PC-3 (cell line): Measurements from ENCODE around the gene SOX6.

Experiments used
- EZH2 ChIP-seq: fragments of 300-600 bp; sonication (generic); IDR thresholded peaks from one replicate; pipeline ENCODE4 v1.6.1; 2017; ENCODE audit warnings: antibody characterized with exemption, mild to moderate bottlenecking, low read length; ENCODE audit not compliant: unreplicated experiment
- TF ChIP-seq, protein P1 (sequence below): fragments of 300-600 bp; sonication (generic); conservative IDR thresholded peaks from 2 replicates; pipeline ENCODE4 v1.5.1; 2017; ENCODE audit warnings: antibody characterized with exemption, low read depth, mild to moderate bottlenecking, low read length

DNA sequence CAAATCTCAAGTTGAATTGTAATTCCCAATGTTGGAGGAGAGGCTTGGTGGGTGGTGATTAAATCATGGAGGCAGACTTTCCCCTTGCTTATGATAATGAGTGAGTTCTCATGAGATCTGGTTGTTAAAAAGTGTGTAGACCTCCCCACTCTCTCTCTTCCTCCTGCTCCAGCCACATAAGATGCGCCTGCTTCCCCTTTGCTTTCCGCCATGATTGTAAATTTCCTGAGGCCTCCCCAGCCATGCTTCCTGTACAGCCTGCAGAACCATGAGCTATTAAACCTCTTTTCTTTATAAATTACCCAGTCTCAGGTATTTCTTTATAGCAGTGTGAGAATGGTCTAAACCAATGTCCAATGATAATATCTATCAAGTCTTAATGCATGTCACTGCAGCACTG, 34.2 kb downstream of the SOX6 start:
- TF ChIP-seq, protein P1, sequence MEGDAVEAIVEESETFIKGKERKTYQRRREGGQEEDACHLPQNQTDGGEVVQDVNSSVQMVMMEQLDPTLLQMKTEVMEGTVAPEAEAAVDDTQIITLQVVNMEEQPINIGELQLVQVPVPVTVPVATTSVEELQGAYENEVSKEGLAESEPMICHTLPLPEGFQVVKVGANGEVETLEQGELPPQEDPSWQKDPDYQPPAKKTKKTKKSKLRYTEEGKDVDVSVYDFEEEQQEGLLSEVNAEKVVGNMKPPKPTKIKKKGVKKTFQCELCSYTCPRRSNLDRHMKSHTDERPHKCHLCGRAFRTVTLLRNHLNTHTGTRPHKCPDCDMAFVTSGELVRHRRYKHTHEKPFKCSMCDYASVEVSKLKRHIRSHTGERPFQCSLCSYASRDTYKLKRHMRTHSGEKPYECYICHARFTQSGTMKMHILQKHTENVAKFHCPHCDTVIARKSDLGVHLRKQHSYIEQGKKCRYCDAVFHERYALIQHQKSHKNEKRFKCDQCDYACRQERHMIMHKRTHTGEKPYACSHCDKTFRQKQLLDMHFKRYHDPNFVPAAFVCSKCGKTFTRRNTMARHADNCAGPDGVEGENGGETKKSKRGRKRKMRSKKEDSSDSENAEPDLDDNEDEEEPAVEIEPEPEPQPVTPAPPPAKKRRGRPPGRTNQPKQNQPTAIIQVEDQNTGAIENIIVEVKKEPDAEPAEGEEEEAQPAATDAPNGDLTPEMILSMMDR: no peak
- no peak for TF ChIP-seq EZH2
